Superior temporal gyrus (tissue), 1 donor: ENCODE measurements around the gene FBXL14.
"Not testable (repeated sequence)": the region's sequence is repeated elsewhere in the genome, so short reads cannot be mapped to it uniquely, and the experiment has no call there.

Experiments used
- DNase-seq: peaks from one replicate; pipeline ENCODE4 v3.0.0-alpha.2; 2016; ENCODE audit errors: extremely low spot score

The FBXL14 gene

GRCh38 chr12:1572731-1573130, 21.6 kb downstream of the FBXL14 start:
- no peak for DNase-seq

DNA sequence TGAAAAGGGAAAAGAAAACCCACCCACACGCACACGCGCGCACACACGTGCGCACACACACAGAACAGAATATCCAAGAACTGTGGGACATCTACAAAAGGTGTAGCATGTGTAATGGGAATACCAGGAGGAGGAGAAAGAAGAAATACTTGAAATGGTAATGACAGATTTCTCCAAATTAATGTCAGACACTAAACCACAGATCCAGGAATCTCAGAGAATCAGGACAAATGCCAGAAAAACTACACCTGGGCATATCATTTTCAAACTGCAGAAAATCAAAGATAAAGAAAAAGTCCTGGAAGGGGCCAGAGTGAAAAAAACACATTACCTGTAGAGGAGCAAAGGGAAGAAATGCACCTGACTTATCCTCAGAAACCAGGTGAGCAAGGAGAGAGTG, 26.5 kb downstream of the FBXL14 start:
- no peak for DNase-seq

DNA sequence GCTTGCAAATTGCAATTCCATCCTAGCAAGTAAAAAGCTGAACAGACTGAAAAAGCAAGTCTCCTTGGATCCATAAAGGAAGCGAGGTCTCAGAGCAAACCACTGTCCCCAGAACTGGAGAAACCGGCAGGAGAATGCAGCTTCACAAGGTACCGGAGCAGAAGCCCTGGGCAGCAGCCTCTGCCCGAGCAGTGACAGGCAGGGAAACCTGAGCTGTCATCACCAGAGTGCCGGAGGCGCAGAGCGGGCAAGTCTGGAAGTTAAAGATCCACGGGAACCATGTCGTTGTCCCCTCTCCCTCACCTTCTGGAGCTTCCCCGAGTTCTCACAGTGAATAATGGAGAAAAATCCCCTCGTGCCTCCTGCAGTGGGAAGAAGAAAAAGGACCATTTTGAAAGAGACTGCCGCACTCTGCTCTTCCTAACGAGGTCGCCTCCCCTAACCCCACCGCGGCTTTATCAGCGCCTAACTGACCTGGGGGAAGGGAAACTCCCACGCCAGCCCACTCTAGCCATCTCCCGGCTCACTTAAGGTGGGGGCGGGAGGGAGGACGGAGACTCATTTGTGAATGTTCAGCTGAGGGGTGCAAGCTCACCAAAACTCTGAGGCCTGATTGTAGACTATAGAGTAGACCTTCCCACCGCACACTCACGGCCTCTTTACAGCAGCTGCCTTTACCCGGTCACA, 27.8 kb downstream of the FBXL14 start:
- DNase-seq, result no peak

DNA sequence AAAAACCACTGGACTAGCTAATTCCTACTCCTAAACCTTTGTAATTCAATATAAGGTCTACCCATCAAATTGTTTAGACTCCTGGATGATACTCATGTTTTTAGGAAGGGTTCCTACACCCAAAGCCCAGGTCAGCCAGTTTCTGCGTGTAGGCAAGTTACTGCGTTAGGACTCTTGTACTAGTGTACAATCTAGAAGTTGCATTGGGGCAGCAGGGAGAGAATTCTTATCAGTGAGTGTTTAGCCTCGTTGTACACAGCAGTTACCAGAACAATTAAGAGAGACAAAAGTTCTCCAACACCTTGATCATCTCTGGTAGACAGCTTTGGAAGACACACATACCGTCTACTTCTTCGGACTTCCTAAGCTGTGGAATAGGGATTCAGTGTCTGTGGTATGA, 29.2 kb downstream of the FBXL14 start:
- DNase-seq, result no peak

DNA sequence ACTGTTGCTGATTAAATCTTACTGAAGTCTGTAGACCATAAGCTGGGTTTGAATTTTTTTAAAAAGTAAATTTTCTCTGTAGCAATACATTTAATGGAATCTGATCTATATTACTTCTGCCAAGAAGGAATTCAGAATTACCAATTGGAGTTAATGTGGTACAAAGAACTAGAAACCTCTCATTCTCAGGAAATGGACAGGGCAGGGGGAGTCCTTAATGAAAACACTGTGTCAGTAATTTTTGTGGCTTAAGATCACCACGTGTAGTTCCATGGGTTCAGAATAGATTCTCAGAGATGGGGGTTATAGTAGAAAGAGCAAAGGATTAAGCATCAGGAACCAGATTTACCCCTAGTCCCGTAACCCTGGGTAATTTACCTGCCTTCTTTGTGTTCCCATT, 30.3 kb downstream of the FBXL14 start:
- no peak for DNase-seq

DNA sequence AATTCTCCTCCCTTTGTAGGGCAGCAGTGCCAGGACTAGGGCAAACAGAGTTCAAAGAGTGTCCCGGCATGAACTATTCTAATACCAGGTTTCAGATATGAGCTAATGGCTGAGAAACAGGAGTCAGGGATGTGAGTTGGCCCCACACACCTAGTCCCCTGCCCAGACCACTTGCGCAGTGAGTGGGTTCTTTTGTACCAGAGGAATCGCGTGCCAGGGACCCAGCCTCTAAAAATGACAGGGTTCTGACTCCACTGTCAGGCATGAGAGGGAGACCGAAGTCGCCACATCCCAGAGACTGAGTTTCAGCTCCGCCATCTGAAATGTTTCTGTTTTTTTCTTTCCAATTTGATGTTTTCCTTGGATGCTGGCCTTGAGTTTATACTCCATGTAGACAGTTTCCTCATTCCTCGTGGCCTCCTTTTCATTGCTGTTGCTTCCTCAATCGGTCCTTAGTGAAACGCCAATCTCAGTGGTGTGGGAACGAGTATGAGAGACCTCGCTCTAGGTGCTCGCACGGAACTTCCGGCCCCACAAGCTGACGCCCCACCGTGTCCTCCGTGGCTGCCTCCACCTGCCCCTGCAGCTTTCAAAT, 31.5 kb downstream of the FBXL14 start:
- no peak for DNase-seq

DNA sequence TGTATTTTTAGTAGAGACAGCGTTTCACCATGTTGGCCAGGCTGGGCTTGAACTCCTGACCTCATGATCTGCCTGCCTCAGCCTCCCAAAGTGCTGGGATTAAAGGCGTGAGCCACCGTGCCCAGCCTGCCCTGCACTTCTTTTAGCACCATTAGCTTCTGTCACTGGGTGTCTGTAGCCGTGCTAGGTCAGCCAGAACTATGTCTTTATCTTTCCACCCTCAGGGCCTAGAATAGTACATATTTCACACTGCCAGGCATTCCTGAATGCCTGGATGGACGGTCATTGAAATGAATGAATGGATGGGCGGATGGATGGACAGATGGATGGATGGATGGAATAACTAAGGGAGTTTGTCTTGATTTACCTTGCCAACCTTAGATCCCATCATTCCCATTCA, 33.7 kb downstream of the FBXL14 start:
- DNase-seq, result no peak

DNA sequence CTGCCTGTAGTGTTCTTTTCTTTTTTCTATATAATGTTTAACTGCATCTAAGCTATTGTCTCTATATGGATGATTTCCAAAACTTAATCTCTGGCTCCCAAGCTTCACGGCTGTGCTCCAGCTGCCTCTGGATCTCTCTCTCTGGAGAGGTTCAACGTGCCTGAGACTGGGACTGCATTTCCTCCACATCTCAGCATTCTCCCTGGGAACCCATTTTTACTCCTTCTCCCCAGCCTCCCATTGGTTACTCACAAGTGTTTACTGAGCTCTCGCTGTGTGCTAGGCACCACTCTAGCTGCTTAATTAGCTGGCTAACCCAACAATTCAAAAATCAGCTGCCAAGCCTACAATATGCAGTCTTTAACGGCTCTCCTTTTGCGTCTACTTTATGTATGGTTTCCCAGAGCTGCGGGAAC, 34.7 kb downstream of the FBXL14 start:
- no peak for DNase-seq

- DNase-seq, result not testable (repeated sequence)
Observed at GRCh38 chr12:1558108-1558507, 36.3 kb downstream of the FBXL14 start.

- no peak for DNase-seq
Observed at GRCh38 chr12:1553987-1554982, 40.1 kb downstream of the FBXL14 start.

DNA sequence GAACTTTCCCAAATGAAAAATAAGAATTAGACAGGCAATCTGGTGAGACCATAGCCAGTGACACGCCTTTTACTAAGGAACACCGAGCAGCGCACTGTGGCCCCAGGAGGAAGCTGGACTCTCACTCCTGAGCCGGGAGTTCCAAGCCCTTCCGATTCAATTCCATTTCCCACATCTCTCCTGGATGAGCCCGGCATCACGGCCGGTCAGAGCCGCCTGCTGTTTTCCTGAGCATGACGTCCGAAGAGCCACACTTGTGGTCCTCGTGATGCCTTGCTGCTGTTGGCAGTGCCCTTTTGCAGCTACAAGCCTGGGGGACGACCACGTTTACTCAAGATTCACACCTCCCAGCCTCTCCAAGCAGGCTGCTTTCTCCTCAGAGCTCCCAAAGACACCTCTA, 40.8 kb downstream of the FBXL14 start:
- DNase-seq, result no peak

GRCh38 chr12:1552911-1553491, 41.4 kb downstream of the FBXL14 start:
- no peak for DNase-seq

DNA sequence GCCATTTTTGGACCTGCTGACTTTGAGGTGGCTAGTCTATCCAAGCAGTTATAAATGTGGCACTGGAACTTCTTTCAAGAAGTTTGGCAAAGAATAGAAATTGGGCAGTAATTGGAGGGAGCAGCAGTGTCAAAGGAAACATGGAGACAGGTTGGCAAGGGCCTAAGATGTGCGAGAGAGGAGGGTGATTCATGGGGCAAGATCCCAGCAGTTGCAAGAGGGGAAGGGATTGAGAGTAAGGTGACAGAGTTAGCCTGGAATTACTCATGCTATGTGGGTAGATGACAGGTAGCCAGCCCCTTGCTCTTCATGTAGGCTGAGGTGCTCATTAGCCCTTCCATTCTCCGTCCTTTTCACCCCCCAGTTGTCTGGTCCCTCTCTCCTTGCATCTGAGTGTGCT, 42.2 kb downstream of the FBXL14 start:
- no peak for DNase-seq

DNA sequence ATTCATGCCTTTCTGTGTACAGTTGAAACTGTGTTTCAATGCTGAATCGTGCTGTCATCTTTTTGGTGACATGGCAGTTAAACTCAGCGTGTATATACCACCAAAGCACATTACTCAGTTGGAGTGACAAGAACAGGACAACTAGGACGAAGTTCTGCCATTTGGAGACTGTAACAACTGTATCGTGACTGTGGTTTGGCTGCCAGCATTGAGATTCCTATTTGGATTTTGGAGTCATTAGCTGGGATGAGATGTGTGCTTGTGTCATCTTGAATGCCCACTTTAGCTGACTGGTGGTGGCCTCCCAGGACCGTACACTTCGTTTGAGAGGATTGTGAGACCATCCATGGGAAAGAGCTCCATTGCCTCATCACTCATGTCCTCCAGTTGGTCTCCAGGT, 42.9 kb downstream of the FBXL14 start:
- no peak for DNase-seq

- DNase-seq, result no peak
Observed at GRCh38 chr12:1546931-1547640, 47.3 kb downstream of the FBXL14 start.

DNA sequence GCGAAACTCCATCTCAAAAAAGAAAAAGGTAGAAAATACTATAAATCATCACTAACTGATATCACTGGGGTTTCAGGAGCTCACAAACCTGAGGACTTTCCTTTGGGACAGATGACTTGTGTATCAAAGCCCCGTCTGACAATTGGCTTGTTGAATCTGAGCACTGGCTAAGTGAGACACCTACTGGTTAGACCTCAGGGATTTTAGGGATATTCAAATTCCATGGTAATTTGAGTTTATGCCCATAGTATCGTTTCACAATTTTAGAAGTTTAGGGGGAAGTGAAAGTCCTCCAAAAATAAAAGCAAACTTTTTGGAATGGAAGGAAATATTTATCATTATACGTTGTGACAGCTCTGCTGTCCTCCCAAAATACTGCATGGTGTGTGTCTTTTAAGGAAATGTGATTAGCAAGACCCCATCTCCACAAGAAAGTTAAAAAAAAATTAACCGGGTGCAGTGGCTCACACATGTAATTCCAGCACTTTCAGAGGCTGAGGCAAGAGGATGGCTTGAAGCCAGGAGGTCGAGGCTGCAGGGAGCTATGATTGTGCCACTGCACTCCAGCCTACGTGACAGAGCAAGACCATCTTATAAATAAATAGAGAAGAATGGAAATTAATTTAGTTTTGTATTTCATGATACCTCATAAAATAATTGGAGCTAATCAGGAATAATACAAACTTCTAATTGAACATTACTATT, 49.2 kb downstream of the FBXL14 start:
- DNase-seq, result no peak

- no peak for DNase-seq
Observed at GRCh38 chr12:1542599-1542998, 51.8 kb downstream of the FBXL14 start.

- DNase-seq, result no peak
Observed at GRCh38 chr12:1540690-1541089, 53.7 kb downstream of the FBXL14 start.

DNA sequence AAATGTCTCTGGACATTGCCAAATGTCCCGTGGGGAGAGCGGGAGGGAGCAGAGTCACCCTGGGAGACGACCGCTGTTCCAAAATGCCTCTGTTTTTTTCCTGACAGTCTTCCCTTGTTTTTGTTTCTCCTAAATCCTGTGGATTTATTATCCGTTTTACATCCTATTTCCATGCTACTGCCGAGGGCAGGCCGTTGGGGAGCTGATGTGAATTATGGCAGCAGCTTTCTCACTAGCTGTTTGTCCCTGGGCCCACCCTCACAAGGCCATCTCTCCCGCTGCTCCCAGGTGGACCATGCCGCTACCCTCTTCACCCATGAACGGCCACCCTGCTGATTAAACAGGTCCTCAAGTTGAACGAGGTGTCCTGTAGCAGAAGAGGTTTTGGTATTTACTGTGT, 55.2 kb downstream of the FBXL14 start:
- no peak for DNase-seq

DNA sequence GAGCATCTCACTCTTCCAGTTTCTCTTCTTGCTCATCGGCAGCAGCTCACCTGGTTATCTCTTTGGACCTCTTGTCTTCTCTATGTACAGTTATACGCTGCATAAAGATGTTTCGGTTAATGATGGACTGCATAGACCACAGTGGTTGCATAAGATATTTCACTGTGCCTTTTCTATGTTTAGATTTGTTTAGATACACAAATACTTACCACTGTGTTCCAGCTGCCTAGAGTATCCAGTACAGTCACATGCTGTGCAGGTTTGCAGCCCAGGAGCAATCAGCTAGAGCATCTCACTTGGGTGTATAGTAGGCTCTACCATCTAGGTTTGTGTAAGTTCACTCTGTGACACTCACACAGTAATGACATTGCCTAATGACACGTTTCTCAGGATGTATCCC, 57.6 kb downstream of the FBXL14 start:
- no peak for DNase-seq

DNA sequence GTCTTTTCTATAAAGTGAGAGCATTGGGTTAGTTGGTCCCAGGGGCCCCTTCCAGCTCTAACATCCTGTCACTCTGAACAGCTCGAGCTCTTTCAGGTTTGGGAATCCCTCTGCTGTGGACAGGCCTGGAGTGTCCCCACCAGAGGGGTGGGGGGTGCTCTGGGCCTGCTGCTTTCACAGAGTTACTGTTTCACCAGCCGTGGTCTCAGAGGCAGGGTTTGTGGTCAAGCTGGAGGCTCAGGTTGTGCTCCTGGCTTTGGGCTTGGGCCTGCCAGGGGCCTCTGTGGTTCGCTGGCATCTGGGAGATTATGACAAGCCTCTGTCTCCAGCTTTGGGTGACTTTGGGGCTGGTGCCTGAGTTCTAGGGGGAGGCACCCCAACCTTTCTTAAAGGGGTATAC, 59.6 kb downstream of the FBXL14 start:
- DNase-seq, result no peak
